DMS153 (cell line): ENCODE measurements around the gene TOP1.

Experiments
- DNase-seq: peaks from one replicate; lab custom pipeline; 2025; lab: John Stamatoyannopoulos, UW

Gene TOP1

GRCh38 chr20:41168281-41169161 lies 139.9 kb downstream of the TOP1 start:
- no peak for DNase-seq

- DNase-seq = no peak
Measured at GRCh38 chr20:41169162-41169690, 140.6 kb downstream of the TOP1 start.

GRCh38 chr20:41169791-41170351 lies 141.2 kb downstream of the TOP1 start:
- DNase-seq = no peak

- DNase-seq = no peak
Measured at GRCh38 chr20:41170386-41171105, 141.9 kb downstream of the TOP1 start.

- no peak for DNase-seq
Measured at GRCh38 chr20:41171736-41172295, 143.2 kb downstream of the TOP1 start.

GRCh38 chr20:41172296-41173140 lies 143.9 kb downstream of the TOP1 start:
- DNase-seq = no peak

- DNase-seq = peak; percentile 59
Measured at GRCh38 chr20:41173161-41173721, 144.6 kb downstream of the TOP1 start.

- DNase-seq = no peak
Measured at GRCh38 chr20:41173791-41174341, 145.2 kb downstream of the TOP1 start.
